HepG2 (cell line): ENCODE data around the gene MYL6. TPM values are rescaled to one million over a fixed set of nuclear protein-coding genes. Genes with fewer than 3 reads are reported as not detected.

ENCODE experiments used
- CCDC6 ChIP-seq: sonication (generic); formaldehyde crosslinking; IDR thresholded peaks from 2 replicates; pipeline ENCODE4 v1.8.1; 2022; ENCODE audit warnings: mild to moderate bottlenecking, missing genetic modification reagents, moderate library complexity
- GLMP ChIP-seq: sonication (generic); formaldehyde crosslinking; IDR thresholded peaks from 2 replicates; pipeline ENCODE4 v1.9.0; 2021; ENCODE audit warnings: missing genetic modification reagents, mild to moderate bottlenecking, borderline replicate concordance
- HDAC6 ChIP-seq: fragments of 200-600 bp; sonication (generic); IDR thresholded peaks from 2 replicates; pipeline ENCODE4 v1.7.0; 2017; ENCODE audit warnings: mild to moderate bottlenecking, antibody characterized with exemption, low read length, low read depth
- HIVEP1 ChIP-seq: sonication (generic); formaldehyde crosslinking; IDR thresholded peaks from 2 replicates; pipeline ENCODE4 v1.4.0; 2020; ENCODE audit warnings: mild to moderate bottlenecking, missing genetic modification reagents
- HOXA3 ChIP-seq: sonication (generic); formaldehyde crosslinking; IDR thresholded peaks from 2 replicates; pipeline ENCODE4 v1.5.0; 2020; ENCODE audit warnings: missing genetic modification reagents
- YY1 ChIP-seq: IDR thresholded peaks from 2 replicates; pipeline ENCODE4 v1.6.1; 2011; ENCODE audit warnings: low read length, low read depth, moderate library complexity, mild to moderate bottlenecking; ENCODE audit not compliant: insufficient read depth, insufficient replicate concordance
- ZKSCAN8 ChIP-seq: IDR thresholded peaks from 2 replicates; pipeline ENCODE4 v1.6.1; 2016; ENCODE audit warnings: borderline replicate concordance, missing genetic modification reagents, missing compliant biosample characterization
- ZNF556 ChIP-seq: sonication (generic); formaldehyde crosslinking; IDR thresholded peaks from 2 replicates; pipeline ENCODE4 v1.4.0; 2020; ENCODE audit warnings: mild to moderate bottlenecking, missing genetic modification reagents, borderline replicate concordance
- ZNF576 ChIP-seq: sonication (generic); formaldehyde crosslinking; IDR thresholded peaks from 2 replicates; pipeline ENCODE4 v1.4.0; 2020; ENCODE audit warnings: mild to moderate bottlenecking, missing genetic modification reagents
- ZNF629 ChIP-seq: sonication (generic); formaldehyde crosslinking; conservative IDR thresholded peaks from 2 replicates; pipeline ENCODE4 v1.5.0; 2020; ENCODE audit warnings: missing genetic modification reagents
- polyA plus RNA-seq, 8 experiments: library from polyadenylated mRNA; depleted of rRNA in 3 of 8; stranded (reverse) in 7 of 8; unstranded in 1 of 8; fragments of >200 nt; fragmentation: Illumina TruSeq in 4 of 8; extraction: Trizol in 4 of 8; gene quantifications; 2 replicates each; pipeline versions ENCODE4 v1.2.1 to v1.2.3, GENCODE V29; 2011 to 2016; ENCODE audit warnings: low read depth in 4 of 8, missing spikeins in 1 of 8, mixed read lengths in 1 of 8; ENCODE audit not compliant: insufficient read depth in 1 of 8
- total RNA-seq, 5 experiments: library from RNA; depleted of rRNA; stranded (reverse); fragments of >200 nt; fragmentation: Illumina TruSeq; extraction: Trizol; gene quantifications; 2 replicates each; pipeline ENCODE4 v1.2.3, GENCODE V29; 2016; ENCODE audit warnings: low read depth in 1 of 5
- TF ChIP-seq, protein P1 (sequence below): sonication (generic); formaldehyde crosslinking; IDR thresholded peaks from 2 replicates; pipeline ENCODE4 v1.5.0; 2020; ENCODE audit warnings: mild to moderate bottlenecking, missing genetic modification reagents, borderline replicate concordance
- TF ChIP-seq, protein P2 (sequence below): sonication (generic); formaldehyde crosslinking; IDR thresholded peaks from 2 replicates; pipeline ENCODE4 v1.4.0; 2020; ENCODE audit warnings: missing genetic modification reagents

MYL6 gene
- total and polyA plus RNA-seq, 2 of the 13 experiments (the other 11 are each of a cell fraction or from before 2014, with no cell fraction given): 1,127 to 1,192 TPM

GRCh38 chr12:56119361-56119796 is 38.8 kb upstream of the MYL6 start (continued):
- TF ChIP-seq, protein P1, sequence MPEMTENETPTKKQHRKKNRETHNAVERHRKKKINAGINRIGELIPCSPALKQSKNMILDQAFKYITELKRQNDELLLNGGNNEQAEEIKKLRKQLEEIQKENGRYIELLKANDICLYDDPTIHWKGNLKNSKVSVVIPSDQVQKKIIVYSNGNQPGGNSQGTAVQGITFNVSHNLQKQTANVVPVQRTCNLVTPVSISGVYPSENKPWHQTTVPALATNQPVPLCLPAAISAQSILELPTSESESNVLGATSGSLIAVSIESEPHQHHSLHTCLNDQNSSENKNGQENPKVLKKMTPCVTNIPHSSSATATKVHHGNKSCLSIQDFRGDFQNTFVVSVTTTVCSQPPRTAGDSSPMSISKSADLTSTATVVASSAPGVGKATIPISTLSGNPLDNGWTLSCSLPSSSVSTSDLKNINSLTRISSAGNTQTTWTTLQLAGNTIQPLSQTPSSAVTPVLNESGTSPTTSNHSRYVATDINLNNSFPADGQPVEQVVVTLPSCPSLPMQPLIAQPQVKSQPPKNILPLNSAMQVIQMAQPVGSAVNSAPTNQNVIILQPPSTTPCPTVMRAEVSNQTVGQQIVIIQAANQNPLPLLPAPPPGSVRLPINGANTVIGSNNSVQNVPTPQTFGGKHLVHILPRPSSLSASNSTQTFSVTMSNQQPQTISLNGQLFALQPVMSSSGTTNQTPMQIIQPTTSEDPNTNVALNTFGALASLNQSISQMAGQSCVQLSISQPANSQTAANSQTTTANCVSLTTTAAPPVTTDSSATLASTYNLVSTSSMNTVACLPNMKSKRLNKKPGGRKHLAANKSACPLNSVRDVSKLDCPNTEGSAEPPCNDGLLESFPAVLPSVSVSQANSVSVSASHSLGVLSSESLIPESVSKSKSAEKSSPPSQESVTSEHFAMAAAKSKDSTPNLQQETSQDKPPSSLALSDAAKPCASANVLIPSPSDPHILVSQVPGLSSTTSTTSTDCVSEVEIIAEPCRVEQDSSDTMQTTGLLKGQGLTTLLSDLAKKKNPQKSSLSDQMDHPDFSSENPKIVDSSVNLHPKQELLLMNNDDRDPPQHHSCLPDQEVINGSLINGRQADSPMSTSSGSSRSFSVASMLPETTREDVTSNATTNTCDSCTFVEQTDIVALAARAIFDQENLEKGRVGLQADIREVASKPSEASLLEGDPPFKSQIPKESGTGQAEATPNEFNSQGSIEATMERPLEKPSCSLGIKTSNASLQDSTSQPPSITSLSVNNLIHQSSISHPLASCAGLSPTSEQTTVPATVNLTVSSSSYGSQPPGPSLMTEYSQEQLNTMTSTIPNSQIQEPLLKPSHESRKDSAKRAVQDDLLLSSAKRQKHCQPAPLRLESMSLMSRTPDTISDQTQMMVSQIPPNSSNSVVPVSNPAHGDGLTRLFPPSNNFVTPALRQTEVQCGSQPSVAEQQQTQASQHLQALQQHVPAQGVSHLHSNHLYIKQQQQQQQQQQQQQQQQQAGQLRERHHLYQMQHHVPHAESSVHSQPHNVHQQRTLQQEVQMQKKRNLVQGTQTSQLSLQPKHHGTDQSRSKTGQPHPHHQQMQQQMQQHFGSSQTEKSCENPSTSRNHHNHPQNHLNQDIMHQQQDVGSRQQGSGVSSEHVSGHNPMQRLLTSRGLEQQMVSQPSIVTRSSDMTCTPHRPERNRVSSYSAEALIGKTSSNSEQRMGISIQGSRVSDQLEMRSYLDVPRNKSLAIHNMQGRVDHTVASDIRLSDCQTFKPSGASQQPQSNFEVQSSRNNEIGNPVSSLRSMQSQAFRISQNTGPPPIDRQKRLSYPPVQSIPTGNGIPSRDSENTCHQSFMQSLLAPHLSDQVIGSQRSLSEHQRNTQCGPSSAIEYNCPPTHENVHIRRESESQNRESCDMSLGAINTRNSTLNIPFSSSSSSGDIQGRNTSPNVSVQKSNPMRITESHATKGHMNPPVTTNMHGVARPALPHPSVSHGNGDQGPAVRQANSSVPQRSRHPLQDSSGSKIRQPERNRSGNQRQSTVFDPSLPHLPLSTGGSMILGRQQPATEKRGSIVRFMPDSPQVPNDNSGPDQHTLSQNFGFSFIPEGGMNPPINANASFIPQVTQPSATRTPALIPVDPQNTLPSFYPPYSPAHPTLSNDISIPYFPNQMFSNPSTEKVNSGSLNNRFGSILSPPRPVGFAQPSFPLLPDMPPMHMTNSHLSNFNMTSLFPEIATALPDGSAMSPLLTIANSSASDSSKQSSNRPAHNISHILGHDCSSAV (CRISPR knock-in tag): no peak
- TF ChIP-seq ZNF629 (CRISPR knock-in tag) (no peak), YY1 (peak; percentile 19), HDAC6 (no peak), CCDC6 (no peak), GLMP (CRISPR knock-in tag) (no peak), ZNF556 (no peak), HOXA3 (CRISPR knock-in tag) (no peak), ZNF576 (CRISPR knock-in tag) (no peak), ZKSCAN8 (CRISPR knock-in tag) (no peak; the same call in 1 of the 2 replicates), HIVEP1 (CRISPR knock-in tag) (no peak)
- TF ChIP-seq, protein P2, sequence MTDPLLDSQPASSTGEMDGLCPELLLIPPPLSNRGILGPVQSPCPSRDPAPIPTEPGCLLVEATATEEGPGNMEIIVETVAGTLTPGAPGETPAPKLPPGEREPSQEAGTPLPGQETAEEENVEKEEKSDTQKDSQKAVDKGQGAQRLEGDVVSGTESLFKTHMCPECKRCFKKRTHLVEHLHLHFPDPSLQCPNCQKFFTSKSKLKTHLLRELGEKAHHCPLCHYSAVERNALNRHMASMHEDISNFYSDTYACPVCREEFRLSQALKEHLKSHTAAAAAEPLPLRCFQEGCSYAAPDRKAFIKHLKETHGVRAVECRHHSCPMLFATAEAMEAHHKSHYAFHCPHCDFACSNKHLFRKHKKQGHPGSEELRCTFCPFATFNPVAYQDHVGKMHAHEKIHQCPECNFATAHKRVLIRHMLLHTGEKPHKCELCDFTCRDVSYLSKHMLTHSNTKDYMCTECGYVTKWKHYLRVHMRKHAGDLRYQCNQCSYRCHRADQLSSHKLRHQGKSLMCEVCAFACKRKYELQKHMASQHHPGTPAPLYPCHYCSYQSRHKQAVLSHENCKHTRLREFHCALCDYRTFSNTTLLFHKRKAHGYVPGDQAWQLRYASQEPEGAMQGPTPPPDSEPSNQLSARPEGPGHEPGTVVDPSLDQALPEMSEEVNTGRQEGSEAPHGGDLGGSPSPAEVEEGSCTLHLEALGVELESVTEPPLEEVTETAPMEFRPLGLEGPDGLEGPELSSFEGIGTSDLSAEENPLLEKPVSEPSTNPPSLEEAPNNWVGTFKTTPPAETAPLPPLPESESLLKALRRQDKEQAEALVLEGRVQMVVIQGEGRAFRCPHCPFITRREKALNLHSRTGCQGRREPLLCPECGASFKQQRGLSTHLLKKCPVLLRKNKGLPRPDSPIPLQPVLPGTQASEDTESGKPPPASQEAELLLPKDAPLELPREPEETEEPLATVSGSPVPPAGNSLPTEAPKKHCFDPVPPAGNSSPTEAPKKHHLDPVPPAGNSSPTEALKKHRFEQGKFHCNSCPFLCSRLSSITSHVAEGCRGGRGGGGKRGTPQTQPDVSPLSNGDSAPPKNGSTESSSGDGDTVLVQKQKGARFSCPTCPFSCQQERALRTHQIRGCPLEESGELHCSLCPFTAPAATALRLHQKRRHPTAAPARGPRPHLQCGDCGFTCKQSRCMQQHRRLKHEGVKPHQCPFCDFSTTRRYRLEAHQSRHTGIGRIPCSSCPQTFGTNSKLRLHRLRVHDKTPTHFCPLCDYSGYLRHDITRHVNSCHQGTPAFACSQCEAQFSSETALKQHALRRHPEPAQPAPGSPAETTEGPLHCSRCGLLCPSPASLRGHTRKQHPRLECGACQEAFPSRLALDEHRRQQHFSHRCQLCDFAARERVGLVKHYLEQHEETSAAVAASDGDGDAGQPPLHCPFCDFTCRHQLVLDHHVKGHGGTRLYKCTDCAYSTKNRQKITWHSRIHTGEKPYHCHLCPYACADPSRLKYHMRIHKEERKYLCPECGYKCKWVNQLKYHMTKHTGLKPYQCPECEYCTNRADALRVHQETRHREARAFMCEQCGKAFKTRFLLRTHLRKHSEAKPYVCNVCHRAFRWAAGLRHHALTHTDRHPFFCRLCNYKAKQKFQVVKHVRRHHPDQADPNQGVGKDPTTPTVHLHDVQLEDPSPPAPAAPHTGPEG (CRISPR knock-in tag): no peak
